IMR-90 (cell line): ENCODE results near the gene CCDC43. TPM values are rescaled to one million over a fixed set of nuclear protein-coding genes. Genes with fewer than 3 reads are reported as not detected.

ENCODE experiments used
- ATAC-seq: fragments of 200-7000 bp; cut with Tn5 transposase; 2 replicates; pipeline ENCODE4 v1.9.1; 2020; ENCODE audit warnings: low read depth, mild to moderate bottlenecking, moderate library complexity
- BruUV-seq: library from RNA; stranded (reverse); fragments of 400-500 nt; replicated peaks from 2 replicates; lab custom pipeline; 2021; lab: Mats Ljungman, UMichigan
- CTCF ChIA-PET: fragments of 300-600 bp; formaldehyde crosslinking; extraction: SDS; loops from one replicate; lab custom pipeline; 2021; ENCODE audit warnings: antibody characterized with exemption; lab: Yijun Ruan, JAX
- POLR2A ChIA-PET: fragments of 300-600 bp; sonication (Branson Sonifier 250); formaldehyde crosslinking; loops from one replicate; lab custom pipeline; 2022; ENCODE audit warnings: antibody characterized with exemption; ENCODE audit not compliant: unreplicated experiment; lab: Charles Lee
- DNase-seq: peaks from one replicate; pipeline ENCODE4 v3.0.0; 2013
- H2AFZ ChIP-seq: replicated peaks from 2 replicates; pipeline ENCODE3; 2013; ENCODE audit warnings: low read length, mild to moderate bottlenecking; ENCODE audit not compliant: poor library complexity
- H2AK5ac ChIP-seq: 2 replicates; pipeline ENCODE4 v1.6.1; 2013; ENCODE audit warnings: low read depth, low read length, inconsistent platforms
- H2AK9ac ChIP-seq: replicated peaks from 2 replicates; pipeline ENCODE3; 2013; ENCODE audit warnings: mild to moderate bottlenecking, low read depth, low read length, moderate library complexity; ENCODE audit not compliant: poor library complexity
- H2BK120ac ChIP-seq: 2 replicates; pipeline ENCODE4 v1.6.1; 2013; ENCODE audit warnings: low read depth, low read length, inconsistent platforms
- H2BK15ac ChIP-seq: 3 replicates; pipeline ENCODE4 v1.6.1; 2013; ENCODE audit warnings: low read depth, low read length, inconsistent platforms
- H2BK20ac ChIP-seq: 2 replicates; pipeline ENCODE4 v1.6.1; 2013; ENCODE audit warnings: low read depth, mild to moderate bottlenecking, inconsistent platforms, low read length, moderate library complexity
- H2BK5ac ChIP-seq: 2 replicates; pipeline ENCODE4 v1.6.1; 2013; ENCODE audit warnings: mild to moderate bottlenecking, low read depth, low read length, inconsistent platforms; ENCODE audit not compliant: poor library complexity, severe bottlenecking
- H3K14ac ChIP-seq: replicated peaks from 2 replicates; pipeline ENCODE4 v1.6.1; 2013; ENCODE audit warnings: low read depth, low read length, inconsistent platforms
- H3K18ac ChIP-seq: 2 replicates; pipeline ENCODE4 v1.6.1; 2013; ENCODE audit warnings: low read depth, low read length, control low read depth
- H3K23ac ChIP-seq: 2 replicates; pipeline ENCODE4 v1.6.1; 2013; ENCODE audit warnings: low read depth, low read length, inconsistent platforms
- H3K27ac ChIP-seq: 2 replicates; pipeline ENCODE4 v1.5.1; 2013; ENCODE audit warnings: mild to moderate bottlenecking, control low read depth, low read length; ENCODE audit not compliant: insufficient read depth
- H3K27me3 ChIP-seq: 2 replicates; pipeline ENCODE4 v1.6.1; 2013; ENCODE audit warnings: low read length; ENCODE audit not compliant: control insufficient read depth, insufficient read depth
- H3K36me3 ChIP-seq: 2 replicates; pipeline ENCODE4 v1.6.1; 2013; ENCODE audit warnings: low read length, mixed read lengths; ENCODE audit not compliant: control insufficient read depth, insufficient read depth
- H3K4ac ChIP-seq: 2 replicates; pipeline ENCODE4 v1.6.1; 2013; ENCODE audit warnings: low read depth, low read length, inconsistent platforms
- H3K4me1 ChIP-seq: 2 replicates; pipeline ENCODE4 v1.6.1; 2013; ENCODE audit warnings: low read length, mixed read lengths; ENCODE audit not compliant: control insufficient read depth, insufficient read depth
- H3K4me2 ChIP-seq: 2 replicates; pipeline ENCODE4 v1.6.1; 2013; ENCODE audit warnings: low read depth, mild to moderate bottlenecking, control low read depth, low read length, moderate library complexity
- H3K4me3 ChIP-seq: 2 replicates; pipeline ENCODE4 v1.5.1; 2013; ENCODE audit warnings: low read depth, mild to moderate bottlenecking, control low read depth, low read length, moderate library complexity; ENCODE audit not compliant: insufficient read depth
- H3K56ac ChIP-seq: 2 replicates; pipeline ENCODE4 v1.6.1; 2013; ENCODE audit warnings: low read length, inconsistent platforms; ENCODE audit not compliant: insufficient read depth; ENCODE audit errors: extremely low read depth
- H3K79me1 ChIP-seq, 2 experiments: 2 replicates each; pipeline ENCODE4 v1.6.1; 2013; ENCODE audit warnings: low read length in 2 of 2, inconsistent platforms in 1 of 2, low read depth in 1 of 2
- H3K9ac ChIP-seq: 2 replicates; pipeline ENCODE4 v1.6.1; 2013; ENCODE audit warnings: low read depth, low read length, control low read depth
- H3K9me1 ChIP-seq: 2 replicates; pipeline ENCODE4 v1.6.1; 2013; ENCODE audit warnings: low read length, inconsistent platforms; ENCODE audit not compliant: insufficient read depth
- H3K9me3 ChIP-seq: 2 replicates; pipeline ENCODE4 v1.6.1; 2013; ENCODE audit warnings: low read length; ENCODE audit not compliant: control insufficient read depth, insufficient read depth
- H4K20me1 ChIP-seq: 2 replicates; pipeline ENCODE4 v1.6.1; 2013; ENCODE audit warnings: low read length, inconsistent platforms; ENCODE audit not compliant: insufficient read depth
- H4K5ac ChIP-seq: 2 replicates; pipeline ENCODE4 v1.6.1; 2013; ENCODE audit warnings: mild to moderate bottlenecking, low read depth, low read length, control low read depth
- H4K8ac ChIP-seq, 2 experiments: 2 replicates each; pipeline ENCODE4 v1.6.1; 2013; ENCODE audit warnings: low read depth in 2 of 2, low read length in 2 of 2, control low read depth in 1 of 2, inconsistent platforms in 1 of 2
- H4K91ac ChIP-seq: 2 replicates; pipeline ENCODE4 v1.6.1; 2013; ENCODE audit warnings: low read depth, low read length, inconsistent platforms; ENCODE audit not compliant: insufficient read depth
- CHD1 ChIP-seq: IDR thresholded peaks from 2 replicates; pipeline ENCODE4 v1.6.1; 2012; ENCODE audit warnings: low read depth, low read length, improper control_type of control experiment
- RFX5 ChIP-seq: IDR thresholded peaks from 2 replicates; pipeline ENCODE4 v1.8.0; 2012; ENCODE audit warnings: low read depth, mild to moderate bottlenecking, low read length, moderate library complexity
- WGBS, 2 experiments: methylation state at CpG; one replicate each; pipeline versions ENCODE4 v1.1.5 to v1.1.7; 2013; ENCODE audit warnings: missing lambda C conversion rate in 2 of 2; ENCODE audit not compliant: insufficient read length in 1 of 2; ENCODE audit errors: extremely low coverage in 2 of 2; 5-methylcytosine and 5-hydroxymethylcytosine counted together
- dilution Hi-C: fragments of 300-500 bp; cut with HindIII; formaldehyde crosslinking; loops from one replicate; pipeline ENCODE4 v1.14.3; 2018; ENCODE audit warnings: low sequenced_read_pairs; ENCODE audit not compliant: unreplicated experiment
- in situ Hi-C: fragments of 300-500 bp; cut with MboI; formaldehyde crosslinking; loops from 3 replicates; pipeline ENCODE4 v1.14.3; 2019; ENCODE audit warnings: low sequenced_read_pairs, inconsistent platforms, mixed read lengths
- intact Hi-C: fragments of 100-400 bp; cut with micrococcal nuclease; formaldehyde crosslinking; loops from 2 replicates; pipeline ENCODE4 v1.10.0; 2022
- polyA plus RNA-seq, 3 experiments: library from polyadenylated mRNA; depleted of rRNA; stranded (reverse); fragments of >200 nt; gene quantifications; 2 replicates each; pipeline ENCODE4 v1.2.3, GENCODE V29; 2012; ENCODE audit warnings: low replicate concordance in 1 of 3
- total RNA-seq: library from RNA; depleted of rRNA; stranded (reverse); fragments of >200 nt; gene quantifications from 2 replicates; pipeline ENCODE4 v1.2.3, GENCODE V29; 2012

Gene CCDC43
- total and polyA plus RNA-seq, 2 of the 4 experiments (the other 2 are of a cell fraction) = 11.3 to 20.8 TPM

- no CpG with 5 or more reads among the region's 5 CpGs for WGBS, 2 experiments
- in situ Hi-C loops = no loop called here
Measured at GRCh38 chr17:44651228-44651627, 38.3 kb downstream of the CCDC43 start.

More at GRCh38 chr17:44651228-44651627, 38.3 kb downstream of the CCDC43 start:
- H3K27me3 ChIP-seq = peaks cover 20% of the 10 kb centered on the region
- no peak overlapping the region for H4K91ac ChIP-seq
- H2AFZ ChIP-seq = no peak overlapping the region
- H4K20me1 ChIP-seq = no peaks in the 10 kb centered on the region
- H4K5ac ChIP-seq = no peak overlapping the region
- H3K27ac ChIP-seq = no peak overlapping the region
- no peak overlapping the region for H3K4ac ChIP-seq
- no TSS peak for BruUV-seq
- no peak overlapping the region for H2AK5ac ChIP-seq
- no peaks in the 10 kb centered on the region for H3K9me1 ChIP-seq
- ChIA-PET POLR2A (no interaction called here), CTCF (no interaction called here)
- dilution Hi-C loops (no loop called here), intact Hi-C loops (no loop called here)
- no peak overlapping the region for H2BK20ac ChIP-seq
- H3K79me1 ChIP-seq = no peaks in the 10 kb centered on the region
- peaks cover 7% of the 10 kb centered on the region for H3K9me3 ChIP-seq
- H2BK5ac ChIP-seq = no peak overlapping the region
- TF ChIP-seq RFX5 = peak; percentile 71; the same call in 1 of the 2 replicates
- no peak for TF ChIP-seq CHD1
- H3K9ac ChIP-seq = no peak overlapping the region
- H2BK120ac ChIP-seq = no peak overlapping the region
- no peak overlapping the region for H2AK9ac ChIP-seq
- H3K56ac ChIP-seq = no peak overlapping the region
- DNase-seq (no peak), ATAC-seq (no peak)
- H2BK15ac ChIP-seq = no peak overlapping the region
- H3K18ac ChIP-seq = no peak overlapping the region
- H3K4me1 ChIP-seq = no peaks in the 10 kb centered on the region
- H3K14ac ChIP-seq = no peak overlapping the region
- H3K4me3 ChIP-seq = no peak overlapping the region
- H3K23ac ChIP-seq = no peak overlapping the region
- H4K8ac ChIP-seq = no peak overlapping the region
- H3K4me2 ChIP-seq = no peak overlapping the region
- no peaks in the 10 kb centered on the region for H3K36me3 ChIP-seq
